Measurements from ENCODE around the gene BNIP5. TPM values are rescaled to one million over a fixed set of nuclear protein-coding genes. Genes with fewer than 3 reads are reported as not detected.
"Not testable (repeated sequence)": the region's sequence is repeated elsewhere in the genome, so short reads cannot be mapped to it uniquely, and the experiment has no call there.

Gene BNIP5
- total RNA-seq, 1 experiment from 2014 or later = not detected

- TF ChIP-seq JUN (CRISPR knock-in tag; IDR thresholded peaks at IDR 0.05) (no peak), ZBTB43 (CRISPR knock-in tag; IDR thresholded peaks at IDR 0.05) (no peak), FOXP1 (CRISPR knock-in tag; IDR thresholded peaks at IDR 0.05; ENCODE audit: borderline replicate concordance) (no peak)
- TF ChIP-seq, protein P1, sequence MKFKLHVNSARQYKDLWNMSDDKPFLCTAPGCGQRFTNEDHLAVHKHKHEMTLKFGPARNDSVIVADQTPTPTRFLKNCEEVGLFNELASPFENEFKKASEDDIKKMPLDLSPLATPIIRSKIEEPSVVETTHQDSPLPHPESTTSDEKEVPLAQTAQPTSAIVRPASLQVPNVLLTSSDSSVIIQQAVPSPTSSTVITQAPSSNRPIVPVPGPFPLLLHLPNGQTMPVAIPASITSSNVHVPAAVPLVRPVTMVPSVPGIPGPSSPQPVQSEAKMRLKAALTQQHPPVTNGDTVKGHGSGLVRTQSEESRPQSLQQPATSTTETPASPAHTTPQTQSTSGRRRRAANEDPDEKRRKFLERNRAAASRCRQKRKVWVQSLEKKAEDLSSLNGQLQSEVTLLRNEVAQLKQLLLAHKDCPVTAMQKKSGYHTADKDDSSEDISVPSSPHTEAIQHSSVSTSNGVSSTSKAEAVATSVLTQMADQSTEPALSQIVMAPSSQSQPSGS (CRISPR knock-in tag; IDR thresholded peaks at IDR 0.05; ENCODE audit: borderline replicate concordance, low read depth) = no peak
These were observed 2.5 kb upstream of the BNIP5 start (continued) for GRCh38 chr6:36339146-36339545.

- ATAC-seq; H3K4me3 Mint-ChIP-seq; H3K36me3 Mint-ChIP-seq; DNase-seq (ENCODE audit: low spot score); H3K9me3 Mint-ChIP-seq; H3K27ac Mint-ChIP-seq: not testable (repeated sequence)
- peaks cover 19% of the 10 kb centered on the region for H3K4me1 Mint-ChIP-seq
- POLR2A ChIA-PET = interaction anchor here (0.7 kb wide), 1 partner anchor 12 kb away, joined by 6 read pairs; no protein-coding TSS in a partner anchor
- peaks cover 18% of the 10 kb centered on the region for H3K27me3 Mint-ChIP-seq (ENCODE audit: low read depth)
- CTCF ChIA-PET = interaction anchor here (0.7 kb wide), 1 partner anchor 445 kb away, joined by 4 read pairs; no protein-coding TSS in a partner anchor
These were observed 1.5 kb upstream of the BNIP5 start for GRCh38 chr6:36338223-36338622.

DNA sequence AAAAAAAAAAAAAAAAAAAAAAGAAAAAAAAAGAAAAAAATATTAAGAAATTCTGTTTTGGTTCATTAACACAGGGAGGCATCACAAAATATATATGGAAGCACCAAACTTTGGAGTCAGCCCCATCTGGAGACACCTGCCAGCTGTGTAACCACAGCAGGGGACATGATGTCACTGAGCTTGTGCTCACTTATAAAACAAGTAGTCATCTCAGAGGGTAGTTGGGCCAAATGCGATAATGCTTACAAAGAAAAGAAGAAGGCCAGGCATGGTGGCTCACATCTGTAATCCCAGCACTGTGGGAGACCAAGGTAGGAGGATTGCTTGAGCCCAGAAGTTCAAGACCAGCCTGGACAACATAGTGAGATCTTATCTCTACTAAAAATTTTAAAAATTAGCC lies 1.1 kb upstream of the BNIP5 start:
- peaks cover 19% of the 10 kb centered on the region for H3K4me1 Mint-ChIP-seq
- H3K36me3 Mint-ChIP-seq = no peaks in the 10 kb centered on the region
- H3K27ac Mint-ChIP-seq = no peak overlapping the region
- DNase-seq (ENCODE audit: low spot score) (no peak), ATAC-seq (no peak)
- POLR2A ChIA-PET = interaction anchor here (0.7 kb wide), 2 partner anchors 11 to 120 kb away, joined by 3 to 6 read pairs; no protein-coding TSS in a partner anchor
- H3K4me3 Mint-ChIP-seq = no peak overlapping the region
- CTCF ChIA-PET = interaction anchor here (0.7 kb wide), 1 partner anchor 445 kb away, joined by 4 read pairs; no protein-coding TSS in a partner anchor
- TF ChIP-seq MLX (CRISPR knock-in tag; IDR thresholded peaks at IDR 0.05) (no peak), HMGA2 (CRISPR knock-in tag; IDR thresholded peaks at IDR 0.05) (no peak), ZNF219 (CRISPR knock-in tag; IDR thresholded peaks at IDR 0.05; ENCODE audit: borderline replicate concordance) (no peak), ZNF671 (CRISPR knock-in tag; IDR thresholded peaks at IDR 0.05) (no peak), E2F5 (CRISPR knock-in tag; IDR thresholded peaks at IDR 0.05) (no peak), JUN (CRISPR knock-in tag; IDR thresholded peaks at IDR 0.05) (no peak), MAX (CRISPR knock-in tag; IDR thresholded peaks at IDR 0.05) (no peak), SMAD3 (CRISPR knock-in tag; IDR thresholded peaks at IDR 0.05; ENCODE audit: borderline replicate concordance) (no peak), NFATC4 (CRISPR knock-in tag; IDR thresholded peaks at IDR 0.05) (no peak), TEAD4 (CRISPR knock-in tag; IDR thresholded peaks at IDR 0.05) (no peak), MXD4 (CRISPR knock-in tag; IDR thresholded peaks at IDR 0.05; ENCODE audit: borderline replicate concordance) (no peak), TCF7 (CRISPR knock-in tag; IDR thresholded peaks at IDR 0.05; ENCODE audit: low read depth) (no peak), ZNF512 (CRISPR knock-in tag; IDR thresholded peaks at IDR 0.05; ENCODE audit: borderline replicate concordance) (no peak), IRF2 (CRISPR knock-in tag; IDR thresholded peaks at IDR 0.05; ENCODE audit: borderline replicate concordance, low read depth) (no peak), ZNF396 (CRISPR knock-in tag; IDR thresholded peaks at IDR 0.05; ENCODE audit: borderline replicate concordance) (no peak)
- TF ChIP-seq, protein P2, sequence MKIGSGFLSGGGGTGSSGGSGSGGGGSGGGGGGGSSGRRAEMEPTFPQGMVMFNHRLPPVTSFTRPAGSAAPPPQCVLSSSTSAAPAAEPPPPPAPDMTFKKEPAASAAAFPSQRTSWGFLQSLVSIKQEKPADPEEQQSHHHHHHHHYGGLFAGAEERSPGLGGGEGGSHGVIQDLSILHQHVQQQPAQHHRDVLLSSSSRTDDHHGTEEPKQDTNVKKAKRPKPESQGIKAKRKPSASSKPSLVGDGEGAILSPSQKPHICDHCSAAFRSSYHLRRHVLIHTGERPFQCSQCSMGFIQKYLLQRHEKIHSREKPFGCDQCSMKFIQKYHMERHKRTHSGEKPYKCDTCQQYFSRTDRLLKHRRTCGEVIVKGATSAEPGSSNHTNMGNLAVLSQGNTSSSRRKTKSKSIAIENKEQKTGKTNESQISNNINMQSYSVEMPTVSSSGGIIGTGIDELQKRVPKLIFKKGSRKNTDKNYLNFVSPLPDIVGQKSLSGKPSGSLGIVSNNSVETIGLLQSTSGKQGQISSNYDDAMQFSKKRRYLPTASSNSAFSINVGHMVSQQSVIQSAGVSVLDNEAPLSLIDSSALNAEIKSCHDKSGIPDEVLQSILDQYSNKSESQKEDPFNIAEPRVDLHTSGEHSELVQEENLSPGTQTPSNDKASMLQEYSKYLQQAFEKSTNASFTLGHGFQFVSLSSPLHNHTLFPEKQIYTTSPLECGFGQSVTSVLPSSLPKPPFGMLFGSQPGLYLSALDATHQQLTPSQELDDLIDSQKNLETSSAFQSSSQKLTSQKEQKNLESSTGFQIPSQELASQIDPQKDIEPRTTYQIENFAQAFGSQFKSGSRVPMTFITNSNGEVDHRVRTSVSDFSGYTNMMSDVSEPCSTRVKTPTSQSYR (CRISPR knock-in tag; IDR thresholded peaks at IDR 0.05) = no peak
- TF ChIP-seq, protein P1 (CRISPR knock-in tag; IDR thresholded peaks at IDR 0.05; ENCODE audit: borderline replicate concordance, low read depth) = no peak
- TF ChIP-seq, protein P3, sequence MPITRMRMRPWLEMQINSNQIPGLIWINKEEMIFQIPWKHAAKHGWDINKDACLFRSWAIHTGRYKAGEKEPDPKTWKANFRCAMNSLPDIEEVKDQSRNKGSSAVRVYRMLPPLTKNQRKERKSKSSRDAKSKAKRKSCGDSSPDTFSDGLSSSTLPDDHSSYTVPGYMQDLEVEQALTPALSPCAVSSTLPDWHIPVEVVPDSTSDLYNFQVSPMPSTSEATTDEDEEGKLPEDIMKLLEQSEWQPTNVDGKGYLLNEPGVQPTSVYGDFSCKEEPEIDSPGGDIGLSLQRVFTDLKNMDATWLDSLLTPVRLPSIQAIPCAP (CRISPR knock-in tag; IDR thresholded peaks at IDR 0.05) = no peak
- H3K9me3 Mint-ChIP-seq = no peaks in the 10 kb centered on the region
- peaks cover 18% of the 10 kb centered on the region for H3K27me3 Mint-ChIP-seq (ENCODE audit: low read depth)
